Brain microvascular endothelial cell (primary cell): ENCODE results near the gene CEP135.
"Not testable (repeated sequence)": the region's sequence is repeated elsewhere in the genome, so short reads cannot be mapped to it uniquely, and the experiment has no call there.

ENCODE experiments used
- DNase-seq: peaks from one replicate; pipeline ENCODE4 v3.0.0-alpha.2; 2020
- H3K27ac ChIP-seq: fragments of 250-450 bp; sonication (Bioruptor Pico); 2 replicates; pipeline ENCODE4 v1.5.1; 2020; ENCODE audit warnings: mild to moderate bottlenecking, moderate library complexity
- H3K27me3 ChIP-seq: fragments of 250-450 bp; sonication (Bioruptor Pico); replicated peaks from 2 replicates; pipeline ENCODE4 v1.5.1; 2020; ENCODE audit warnings: mild to moderate bottlenecking
- H3K36me3 ChIP-seq: fragments of 250-450 bp; sonication (Bioruptor Pico); replicated peaks from 2 replicates; pipeline ENCODE4 v1.5.1; 2020; ENCODE audit warnings: mild to moderate bottlenecking
- H3K4me3 ChIP-seq: 2 replicates; pipeline ENCODE4 v1.5.1; 2011; ENCODE audit warnings: low read depth, mild to moderate bottlenecking, control low read depth, low read length, moderate library complexity
- in situ Hi-C: cut with HindIII; loops from 2 replicates; pipeline ENCODE4 v1.10.0; 2017; ENCODE audit warnings: low sequenced_read_pairs, low pct_ligation_motif_present
- TF ChIP-seq, protein P1 (sequence below): IDR thresholded peaks from 2 replicates; pipeline ENCODE4 v1.5.1; 2011; ENCODE audit warnings: low read depth, mild to moderate bottlenecking, moderate library complexity, low read length, control low read depth, inconsistent platforms; ENCODE audit errors: missing control alignments

Gene CEP135

DNA sequence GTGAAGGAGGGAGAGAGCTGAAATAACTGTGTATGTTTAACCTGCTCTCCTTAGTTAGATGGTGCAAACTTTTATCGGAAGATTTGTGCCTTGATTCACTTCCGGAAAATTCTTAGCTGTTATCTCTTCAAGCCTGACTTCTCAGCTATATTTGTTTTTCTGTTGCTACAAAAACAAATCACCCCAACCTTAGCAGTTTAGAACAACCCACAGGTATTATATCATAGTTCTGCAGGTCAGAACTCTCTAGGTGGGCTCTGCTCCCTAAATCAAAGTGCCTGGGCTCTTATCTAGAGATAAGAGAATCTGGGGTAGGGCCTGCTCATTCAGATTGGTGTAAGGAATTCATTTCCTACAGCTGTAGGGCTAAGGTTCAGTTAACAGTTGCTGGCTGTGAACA lies 15.1 kb upstream of the CEP135 start:
- H3K4me3 ChIP-seq = no peak overlapping the region
- DNase-seq = no peak
- TF ChIP-seq, protein P1, sequence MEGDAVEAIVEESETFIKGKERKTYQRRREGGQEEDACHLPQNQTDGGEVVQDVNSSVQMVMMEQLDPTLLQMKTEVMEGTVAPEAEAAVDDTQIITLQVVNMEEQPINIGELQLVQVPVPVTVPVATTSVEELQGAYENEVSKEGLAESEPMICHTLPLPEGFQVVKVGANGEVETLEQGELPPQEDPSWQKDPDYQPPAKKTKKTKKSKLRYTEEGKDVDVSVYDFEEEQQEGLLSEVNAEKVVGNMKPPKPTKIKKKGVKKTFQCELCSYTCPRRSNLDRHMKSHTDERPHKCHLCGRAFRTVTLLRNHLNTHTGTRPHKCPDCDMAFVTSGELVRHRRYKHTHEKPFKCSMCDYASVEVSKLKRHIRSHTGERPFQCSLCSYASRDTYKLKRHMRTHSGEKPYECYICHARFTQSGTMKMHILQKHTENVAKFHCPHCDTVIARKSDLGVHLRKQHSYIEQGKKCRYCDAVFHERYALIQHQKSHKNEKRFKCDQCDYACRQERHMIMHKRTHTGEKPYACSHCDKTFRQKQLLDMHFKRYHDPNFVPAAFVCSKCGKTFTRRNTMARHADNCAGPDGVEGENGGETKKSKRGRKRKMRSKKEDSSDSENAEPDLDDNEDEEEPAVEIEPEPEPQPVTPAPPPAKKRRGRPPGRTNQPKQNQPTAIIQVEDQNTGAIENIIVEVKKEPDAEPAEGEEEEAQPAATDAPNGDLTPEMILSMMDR = no peak
- H3K27ac ChIP-seq = no peak overlapping the region
- no peaks in the 10 kb centered on the region for H3K36me3 ChIP-seq
- no peaks in the 10 kb centered on the region for H3K27me3 ChIP-seq
- in situ Hi-C loops = no loop called here

DNA sequence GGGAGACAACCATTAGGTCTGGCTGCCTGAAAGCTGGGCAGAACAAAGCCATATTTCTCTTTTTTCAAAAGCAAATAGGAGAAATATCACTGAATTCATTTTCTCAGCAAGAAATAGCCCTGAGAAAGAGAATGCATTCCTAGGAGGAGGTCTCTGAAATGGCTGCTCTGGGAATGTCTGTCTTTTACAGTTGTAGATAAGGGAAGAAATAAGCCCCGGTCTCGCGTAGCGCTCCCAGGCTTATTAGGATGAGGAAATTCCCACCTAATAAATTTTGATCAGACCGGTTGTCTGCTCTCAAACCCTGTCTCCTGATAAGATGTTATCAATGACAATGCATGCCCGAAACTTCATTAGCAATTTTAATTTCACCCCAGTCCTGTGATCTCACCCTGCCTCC lies 12.8 kb upstream of the CEP135 start:
- in situ Hi-C loops, H3K36me3 ChIP-seq, H3K4me3 ChIP-seq, H3K27ac ChIP-seq, H3K27me3 ChIP-seq, DNase-seq: not testable (repeated sequence)

DNA sequence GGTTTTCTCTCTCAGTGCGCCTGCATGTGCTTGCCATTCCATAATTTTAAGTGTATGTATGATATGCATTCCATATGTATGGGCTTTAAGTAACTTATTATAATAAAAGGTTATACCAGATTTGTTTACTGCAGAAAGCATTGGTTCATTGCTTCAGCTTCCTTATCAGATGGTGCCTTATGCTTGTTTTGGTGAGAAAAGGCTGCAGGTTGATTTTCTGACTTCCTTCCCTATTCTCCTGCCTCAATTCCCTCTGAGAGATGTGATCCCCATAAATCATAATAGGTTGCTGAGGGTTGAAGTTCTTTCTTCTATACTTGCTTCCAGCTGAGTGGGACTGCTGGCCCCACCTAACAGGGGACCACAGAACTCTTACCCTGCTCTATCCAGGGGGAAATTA lies 10.3 kb upstream of the CEP135 start:
- DNase-seq = no peak
- H3K27ac ChIP-seq = no peak overlapping the region
- no peaks in the 10 kb centered on the region for H3K36me3 ChIP-seq
- in situ Hi-C loops = no loop called here
- H3K27me3 ChIP-seq = no peaks in the 10 kb centered on the region
- no peak overlapping the region for H3K4me3 ChIP-seq
- TF ChIP-seq, protein P1 = no peak

DNA sequence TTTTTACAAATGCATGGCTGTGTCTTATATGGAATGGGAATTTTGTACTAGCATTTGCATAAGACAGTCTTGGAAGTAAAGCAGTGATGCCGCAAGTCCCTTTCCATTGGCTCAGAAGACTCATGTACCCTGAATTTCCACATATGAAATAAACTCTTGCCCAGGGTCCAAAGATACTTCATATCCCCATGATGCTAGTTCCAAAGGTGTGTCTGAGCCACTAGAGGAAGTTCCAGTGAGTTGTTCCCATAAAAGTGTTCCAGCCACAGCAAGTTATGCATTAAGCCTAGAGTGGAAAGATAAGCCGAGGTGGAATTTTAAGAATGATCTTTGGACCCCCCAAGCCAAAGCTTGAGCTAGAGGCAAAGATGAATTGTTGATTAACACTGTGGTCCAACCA lies 9.3 kb upstream of the CEP135 start:
- no peak for DNase-seq
- H3K27ac ChIP-seq = no peak overlapping the region
- in situ Hi-C loops = no loop called here
- H3K36me3 ChIP-seq = no peaks in the 10 kb centered on the region
- TF ChIP-seq, protein P1 = no peak
- no peak overlapping the region for H3K4me3 ChIP-seq
- no peaks in the 10 kb centered on the region for H3K27me3 ChIP-seq

DNA sequence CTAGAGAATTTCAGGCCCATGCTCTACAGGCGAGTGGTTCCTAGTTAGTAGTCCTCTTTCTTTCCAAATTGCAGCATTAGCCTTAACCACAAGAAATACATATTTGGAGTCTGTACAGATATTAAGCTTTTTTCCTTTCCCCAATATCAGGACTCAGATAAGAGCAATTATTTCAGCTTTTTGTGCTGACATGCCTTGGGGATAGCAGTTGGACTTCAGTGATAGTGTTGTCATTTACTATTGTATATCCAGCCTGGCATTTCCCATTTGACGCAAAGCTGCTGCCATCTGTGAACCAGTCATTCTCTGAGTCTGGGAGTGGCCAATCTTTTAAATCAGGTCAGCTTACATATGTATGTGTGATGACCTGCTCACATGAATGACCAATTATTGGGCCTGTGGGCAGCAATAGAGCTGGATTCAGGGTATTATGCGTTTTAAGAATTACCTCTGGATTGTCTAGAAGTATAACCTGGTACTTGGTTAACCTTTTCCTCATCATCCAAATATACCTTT lies 6.8 kb upstream of the CEP135 start:
- Histone ChIP-seq H3K27me3 (no peaks in the 10 kb centered on the region), H3K36me3 (no peaks in the 10 kb centered on the region), H3K4me3 (no peak overlapping the region), H3K27ac (no peak overlapping the region)
- in situ Hi-C loops = no loop called here
- no peak for DNase-seq
- TF ChIP-seq, protein P1 = no peak

DNA sequence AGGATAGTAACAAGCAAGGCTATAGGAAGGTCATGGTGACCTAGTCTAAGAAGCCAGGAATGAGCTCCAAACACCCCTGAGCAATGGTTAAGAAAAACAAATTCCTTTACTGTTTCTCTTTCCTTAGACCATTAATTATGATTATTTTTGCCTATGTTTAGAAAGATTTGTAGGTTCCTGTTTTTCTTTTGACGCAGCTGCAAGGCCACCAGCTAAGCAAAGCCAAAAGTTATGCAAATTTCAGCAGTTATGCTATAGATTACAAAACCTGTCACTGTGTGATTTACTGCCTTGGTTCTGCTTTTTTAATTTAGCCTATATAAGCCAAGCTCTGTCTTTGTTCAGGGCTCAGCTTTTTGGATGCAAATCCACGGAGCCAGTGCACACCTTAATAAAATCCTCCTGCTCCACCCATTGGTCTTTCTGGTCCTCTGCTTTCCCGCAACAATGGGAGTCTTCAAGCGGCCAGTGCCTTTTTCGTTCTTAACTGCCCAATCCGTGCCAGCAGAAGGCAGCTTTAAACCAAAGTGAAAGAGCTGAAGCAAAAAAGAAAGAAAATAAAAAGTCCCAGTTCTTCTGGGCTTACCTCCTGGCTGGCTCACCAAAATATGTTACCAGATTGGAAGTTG lies 1.4 kb upstream of the CEP135 start:
- Histone ChIP-seq H3K27ac (peak overlapping the region; percentile 82), H3K27me3 (no peaks in the 10 kb centered on the region), H3K36me3 (peaks cover 1% of the 10 kb centered on the region), H3K4me3 (peak overlapping the region; percentile 82)
- TF ChIP-seq, protein P1 = no peak
- peak; percentile 6 for DNase-seq
- in situ Hi-C loops = no loop called here
